GM23338 (cell line): Measurements from ENCODE around the gene EPHA6.

ENCODE experiments used
- CREB1 ChIP-seq: fragments of 250-450 bp; sonication (Bioruptor Pico); IDR thresholded peaks from 2 replicates; pipeline ENCODE4 v1.5.0; 2020; ENCODE audit warnings: low read depth, mild to moderate bottlenecking, moderate library complexity
- CTCF ChIP-seq, 2 experiments: fragments of 200-600 bp in 1 of 2; sonication (generic) in 1 of 2; conservative IDR thresholded peaks; 2 replicates each; pipeline versions ENCODE4 v1.5.1 to v1.6.1; 2016 to 2017; ENCODE audit warnings: antibody characterized with exemption in 2 of 2, low read depth in 2 of 2, mild to moderate bottlenecking in 2 of 2, moderate library complexity in 1 of 2
- ETS1 ChIP-seq: IDR thresholded peaks from 2 replicates; pipeline ENCODE4 v1.6.1; 2016; ENCODE audit warnings: antibody characterized with exemption
- EZH2 ChIP-seq: fragments of 200-600 bp; sonication (generic); IDR thresholded peaks from one replicate; pipeline ENCODE4 v1.8.0; 2017; ENCODE audit warnings: antibody characterized with exemption, mild to moderate bottlenecking, low read depth; ENCODE audit not compliant: unreplicated experiment
- EZH2phosphoT487 ChIP-seq: fragments of 200-600 bp; sonication (generic); IDR thresholded peaks from one replicate; pipeline ENCODE4 v1.8.1; 2018; ENCODE audit warnings: antibody characterized with exemption; ENCODE audit not compliant: unreplicated experiment
- JUNB ChIP-seq: IDR thresholded peaks from one replicate; pipeline ENCODE4 v1.6.1; 2016; ENCODE audit warnings: antibody characterized with exemption; ENCODE audit not compliant: unreplicated experiment
- POLR2AphosphoS5 ChIP-seq: IDR thresholded peaks from 2 replicates; pipeline ENCODE4 v1.6.1; 2016; ENCODE audit warnings: antibody characterized with exemption, low read depth
- REST ChIP-seq: IDR thresholded peaks from one replicate; pipeline ENCODE4 v1.6.1; 2018; ENCODE audit warnings: antibody characterized with exemption; ENCODE audit not compliant: unreplicated experiment
- STAT1 ChIP-seq: IDR thresholded peaks from one replicate; pipeline ENCODE4 v1.6.1; 2016; ENCODE audit warnings: antibody characterized with exemption; ENCODE audit not compliant: unreplicated experiment
- ZNF114 ChIP-seq: fragments of 250-450 bp; sonication (Bioruptor Pico); IDR thresholded peaks from 2 replicates; pipeline ENCODE4 v1.5.0; 2020; ENCODE audit warnings: mild to moderate bottlenecking, moderate library complexity
- ZNF331 ChIP-seq: fragments of 250-450 bp; sonication (Bioruptor Pico); IDR thresholded peaks from 2 replicates; pipeline ENCODE4 v1.5.0; 2020; ENCODE audit warnings: low read depth, mild to moderate bottlenecking, moderate library complexity

GRCh38 chr3:97692389-97692788 lies 878.0 kb downstream of the EPHA6 start:
- TF ChIP-seq REST (no peak), CTCF (conservative IDR thresholded peaks at IDR 0.05; ENCODE audit: low read depth in 2 of 2) (no peak), POLR2AphosphoS5 (no peak), EZH2phosphoT487 (no peak), EZH2 (no peak), CREB1 (CRISPR knock-in tag) (no peak), STAT1 (no peak), ETS1 (no peak), ZNF114 (no peak), JUNB (no peak), ZNF331 (CRISPR knock-in tag) (no peak)
